Peyer's patch (tissue), 4 donors: ENCODE data around the gene PLXNA2. TPM values are rescaled to one million over a fixed set of nuclear protein-coding genes. Genes with fewer than 3 reads are reported as not detected.
A peak's percentile ranks its signal among the peaks of the same experiment; 100 is the strongest.

Experiments
- DNase-seq, 3 donors: peaks; one replicate each; pipeline ENCODE4 v3.0.0-alpha.2; 2017 to 2019
- H3K27ac ChIP-seq, 4 donors: fragments of 200-600 bp; sonication (generic); one replicate each; pipeline ENCODE4 v1.5.1; 2016 to 2019
- H3K27me3 ChIP-seq, 2 donors: fragments of 200-600 bp; sonication (generic); one replicate each; pipeline ENCODE4 v1.5.1; 2019
- H3K36me3 ChIP-seq, 3 donors: fragments of 200-600 bp; sonication (generic); one replicate each; pipeline ENCODE4 v1.5.1; 2016 to 2019
- H3K4me1 ChIP-seq, 4 donors: fragments of 200-600 bp; sonication (generic); one replicate each; pipeline ENCODE4 v1.5.1; 2016 to 2019
- H3K4me3 ChIP-seq, 4 donors: fragments of 200-600 bp; sonication (generic); 1 replicate in 3 of 4; 2 replicates in 1 of 4; pipeline ENCODE4 v1.5.1; 2016 to 2019; ENCODE audit warnings: mild to moderate bottlenecking in 1 of 4
- H3K9me3 ChIP-seq, 4 donors: fragments of 200-600 bp; sonication (generic); one replicate each; pipeline ENCODE4 v1.5.1; 2016 to 2019; ENCODE audit warnings: mild to moderate bottlenecking in 1 of 4
- CTCF ChIP-seq, 6 experiments: fragments of 450-650 bp in 4 of 6; fragments of 200-600 bp in 2 of 6; sonication (generic) in 1 of 6; IDR thresholded peaks; one replicate each; pipeline ENCODE4 v1.5.1; 2017 to 2019; ENCODE audit warnings: antibody characterized with exemption in 6 of 6, mild to moderate bottlenecking in 3 of 6, moderate library complexity in 1 of 6
- POLR2A ChIP-seq, 2 donors: fragments of 450-650 bp; IDR thresholded peaks; one replicate each; pipeline ENCODE4 v1.5.1; 2017; ENCODE audit warnings: antibody characterized with exemption in 2 of 2, mild to moderate bottlenecking in 2 of 2, moderate library complexity in 2 of 2
- total RNA-seq, 4 donors: library from RNA; depleted of rRNA; stranded (reverse); fragments of >200 nt; gene quantifications; one replicate each; pipeline ENCODE4 v1.1.0, GENCODE V29; 2016

The PLXNA2 gene
- total RNA-seq, 4 donors from 2014 or later, result 51.5 to 70.2 (median 62.5) TPM

DNA sequence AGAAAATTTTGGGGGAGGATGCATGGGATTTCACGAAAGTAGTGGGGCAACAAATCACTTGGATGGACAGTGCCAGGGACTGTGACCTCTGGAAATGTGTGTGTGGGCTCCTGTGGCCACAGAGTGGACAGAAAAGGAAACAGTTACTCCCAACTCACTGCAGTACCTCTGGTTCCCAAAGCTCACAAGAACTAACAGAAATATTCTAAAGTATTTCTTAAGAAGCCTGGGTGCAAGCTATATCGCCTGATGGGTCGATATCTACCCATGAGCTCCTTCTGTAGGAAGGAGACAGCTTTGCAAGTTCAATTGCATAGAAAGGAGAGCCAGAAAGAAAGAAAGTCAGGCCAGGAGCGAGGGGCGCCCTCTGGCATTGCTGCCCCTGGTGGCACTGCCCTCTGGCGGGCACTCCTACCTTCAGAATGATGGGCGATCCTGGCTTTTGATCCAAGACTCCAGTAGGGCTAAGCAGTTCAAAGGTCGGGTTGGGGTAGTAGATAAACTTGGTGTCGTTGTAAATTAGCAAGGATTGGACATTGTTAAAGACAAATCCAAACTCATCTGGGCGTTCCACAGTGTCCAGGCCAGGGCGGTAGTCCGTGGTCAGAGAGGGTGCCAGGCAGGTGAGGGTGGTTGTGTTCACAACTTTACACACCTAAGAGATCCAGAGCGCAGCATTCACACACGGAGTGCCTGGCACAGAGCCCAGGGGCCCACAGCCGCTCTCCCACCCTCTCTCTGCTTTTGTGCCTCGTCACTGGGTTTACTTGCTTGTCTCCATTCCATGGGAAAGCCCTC is 198.5 kb downstream of the PLXNA2 start:
- peak in 2 of 3 donors; percentile 64 to 81 for DNase-seq
- no peak overlapping the region for H3K4me3 ChIP-seq
- H3K4me1 ChIP-seq, result peaks cover 0 to 34% (median 2%) of the 10 kb centered on the region in 4 donors
- H3K9me3 ChIP-seq, result no peaks in the 10 kb centered on the region
- TF ChIP-seq POLR2A (IDR thresholded peaks at IDR 0.05) (no peak), CTCF (IDR thresholded peaks at IDR 0.05) (peak in 4 of 6 experiments; percentile 30 to 75 (median 68))
- peak overlapping the region in 2 of 4 donors; percentile 66 to 71 for H3K27ac ChIP-seq
- no peaks in the 10 kb centered on the region for H3K27me3 ChIP-seq
- peaks cover 0 to 47% (median 3%) of the 10 kb centered on the region in 3 donors for H3K36me3 ChIP-seq

GRCh38 chr1:208044589-208045462 is 199.4 kb downstream of the PLXNA2 start:
- Histone ChIP-seq H3K4me1 (peaks cover 0 to 34% (median 2%) of the 10 kb centered on the region in 4 donors), H3K27ac (no peak overlapping the region)

DNA sequence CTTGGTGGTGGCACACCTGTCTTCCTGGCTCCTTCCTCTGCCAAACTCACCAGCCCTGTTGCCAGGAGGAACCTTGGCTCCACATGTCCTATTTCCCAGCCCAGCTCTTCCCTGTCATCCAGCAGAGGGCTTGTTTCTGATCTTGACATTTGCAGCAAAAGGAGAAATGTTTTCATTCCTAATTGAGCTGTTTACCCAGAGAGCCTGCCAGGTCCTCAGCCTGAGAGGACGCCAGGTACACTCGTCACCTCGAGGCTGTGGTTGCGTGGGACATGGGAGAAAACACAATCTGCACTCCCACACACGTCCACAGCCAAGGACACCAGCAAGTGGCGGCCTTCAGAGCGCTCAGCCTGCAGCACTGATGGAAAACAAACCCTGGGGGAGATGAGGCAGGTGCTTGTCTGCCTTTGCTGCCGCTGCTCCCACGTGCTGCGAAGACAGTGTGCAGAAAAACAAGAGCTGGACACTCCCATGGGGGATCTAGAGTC is 200.4 kb downstream of the PLXNA2 start:
- Histone ChIP-seq H3K4me3 (no peak overlapping the region), H3K27me3 (no peaks in the 10 kb centered on the region), H3K9me3 (no peaks in the 10 kb centered on the region), H3K4me1 (peaks cover 0 to 34% (median 2%) of the 10 kb centered on the region in 4 donors), H3K36me3 (peaks cover 0 to 62% (median 0%) of the 10 kb centered on the region in 3 donors), H3K27ac (no peak overlapping the region)
- DNase-seq, result no peak
- TF ChIP-seq CTCF (IDR thresholded peaks at IDR 0.05) (no peak), POLR2A (IDR thresholded peaks at IDR 0.05) (no peak)

More at GRCh38 chr1:208044589-208045462, 199.4 kb downstream of the PLXNA2 start:
- Histone ChIP-seq H3K36me3 (peaks cover 0 to 54% (median 0%) of the 10 kb centered on the region in 3 donors), H3K9me3 (no peaks in the 10 kb centered on the region), H3K4me3 (no peak overlapping the region), H3K27me3 (no peaks in the 10 kb centered on the region)
- DNase-seq, result no peak
- TF ChIP-seq CTCF (IDR thresholded peaks at IDR 0.05), result no peak
- TF ChIP-seq POLR2A (IDR thresholded peaks at IDR 0.05), result no peak

DNA sequence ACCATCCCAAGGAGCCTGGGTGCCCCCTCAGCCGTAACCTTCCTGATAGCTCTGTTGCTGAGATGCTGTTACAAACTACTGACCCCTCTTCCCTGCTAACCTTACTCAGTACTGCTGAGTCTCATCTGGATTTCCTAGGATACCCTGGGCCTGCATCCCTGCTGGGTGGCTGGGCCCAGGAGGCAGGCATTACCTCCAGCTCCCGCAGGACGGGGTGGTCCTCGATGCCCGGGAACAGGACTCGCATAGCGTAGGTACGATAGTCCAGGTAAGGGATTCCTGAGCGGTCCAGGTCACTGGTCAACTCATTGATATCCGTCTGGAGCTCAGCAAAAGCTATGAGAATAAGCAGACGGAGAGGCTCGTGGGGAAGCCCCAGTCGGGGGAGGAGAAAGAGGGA is 201.3 kb downstream of the PLXNA2 start:
- TF ChIP-seq CTCF (IDR thresholded peaks at IDR 0.05) (no peak), POLR2A (IDR thresholded peaks at IDR 0.05) (no peak)
- Histone ChIP-seq H3K27ac (no peak overlapping the region), H3K4me1 (peaks cover 0 to 26% (median 2%) of the 10 kb centered on the region in 4 donors), H3K9me3 (no peaks in the 10 kb centered on the region), H3K36me3 (peaks cover 0 to 71% (median 0%) of the 10 kb centered on the region in 3 donors), H3K4me3 (no peak overlapping the region), H3K27me3 (no peaks in the 10 kb centered on the region)
- DNase-seq, result no peak

DNA sequence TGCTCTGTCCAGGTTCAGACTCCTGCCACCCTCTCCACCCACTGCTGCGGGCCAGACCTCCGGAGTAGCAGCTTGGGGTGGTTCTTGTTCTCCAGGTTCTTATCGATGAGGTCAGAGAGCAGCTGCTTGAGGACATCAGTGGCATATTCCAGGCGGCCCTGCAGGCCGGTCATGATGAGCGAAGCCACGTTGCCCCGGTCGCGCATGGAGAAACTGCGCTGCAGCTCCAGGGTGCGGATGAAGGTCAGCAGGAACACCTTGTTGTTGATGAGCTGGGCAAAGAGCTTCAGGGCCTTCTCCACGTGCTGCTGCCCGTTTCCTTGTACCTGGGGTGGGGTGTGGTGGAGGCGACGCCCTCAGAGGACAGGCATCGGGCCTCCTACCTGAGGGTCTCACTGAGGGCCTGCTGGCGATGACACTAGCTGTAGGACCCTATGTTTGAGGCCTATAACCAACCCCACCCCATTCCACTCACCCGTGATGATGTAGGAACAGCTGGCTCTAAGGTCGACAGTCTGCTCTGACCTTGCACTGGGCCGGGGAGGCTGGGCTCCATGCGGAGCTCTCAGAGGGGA is 202.1 kb downstream of the PLXNA2 start:
- no peak for DNase-seq
- Histone ChIP-seq H3K4me3 (no peak overlapping the region), H3K27me3 (no peaks in the 10 kb centered on the region), H3K9me3 (no peaks in the 10 kb centered on the region), H3K4me1 (peaks cover 0 to 23% (median 2%) of the 10 kb centered on the region in 4 donors), H3K36me3 (peaks cover 0 to 75% (median 0%) of the 10 kb centered on the region in 3 donors), H3K27ac (no peak overlapping the region)
- TF ChIP-seq CTCF (IDR thresholded peaks at IDR 0.05) (no peak), POLR2A (IDR thresholded peaks at IDR 0.05) (no peak)
